Esophagus muscularis mucosa (tissue), 4 donors: ENCODE results near the gene CIRBP. TPM values are rescaled to one million over a fixed set of nuclear protein-coding genes. Genes with fewer than 3 reads are reported as not detected.

Source experiments
- DNase-seq: peaks from one replicate; pipeline ENCODE4 v3.0.0-alpha.2; 2017; ENCODE audit errors: extremely low spot score
- H3K27ac ChIP-seq, 4 donors: fragments of 200-600 bp; sonication (generic); replicated peaks in 1 of 4; 1 replicate in 3 of 4; 2 replicates in 1 of 4; pipeline ENCODE4 v1.5.1; 2016 to 2019; ENCODE audit warnings: mild to moderate bottlenecking in 1 of 4
- H3K27me3 ChIP-seq, 4 donors: fragments of 200-600 bp; sonication (generic); one replicate each; pipeline versions ENCODE4 v1.5.1 to v1.6.0; 2016 to 2019
- H3K36me3 ChIP-seq, 4 donors: fragments of 200-600 bp; sonication (generic); one replicate each; pipeline ENCODE4 v1.5.1; 2016 to 2019
- H3K4me1 ChIP-seq, 4 donors: fragments of 200-600 bp; sonication (generic); one replicate each; pipeline ENCODE4 v1.5.1; 2016 to 2019
- H3K4me3 ChIP-seq, 4 donors: fragments of 200-600 bp; sonication (generic); 1 replicate in 2 of 4; 2 replicates in 2 of 4; pipeline ENCODE4 v1.5.1; 2016 to 2019; ENCODE audit warnings: mild to moderate bottlenecking in 4 of 4, moderate library complexity in 1 of 4
- H3K9me3 ChIP-seq, 4 donors: fragments of 200-600 bp; sonication (generic); 1 replicate in 3 of 4; 2 replicates in 1 of 4; pipeline ENCODE4 v1.5.1; 2016 to 2019
- EP300 ChIP-seq: sonication (generic); formaldehyde crosslinking; IDR thresholded peaks from one replicate; pipeline ENCODE4 v1.6.1; 2017; ENCODE audit warnings: antibody characterized with exemption
- POLR2A ChIP-seq: fragments of 450-650 bp; IDR thresholded peaks from one replicate; pipeline ENCODE4 v1.6.1; 2017; ENCODE audit warnings: antibody characterized with exemption, moderate library complexity, mild to moderate bottlenecking, low read depth
- POLR2AphosphoS5 ChIP-seq, 2 donors: sonication (generic); formaldehyde crosslinking; IDR thresholded peaks; one replicate each; pipeline ENCODE4 v1.6.1; 2017; ENCODE audit warnings: antibody characterized with exemption in 2 of 2
- WGBS: methylation state at CpG from one replicate; pipeline ENCODE4 v1.1.5; 2018; 5-methylcytosine and 5-hydroxymethylcytosine counted together
- intact Hi-C: fragments of 100-400 bp; cut with DNase I; formaldehyde crosslinking; loops from one replicate; pipeline ENCODE4 v1.15.1; 2023
- total RNA-seq, 4 donors: library from RNA; depleted of rRNA; stranded (reverse); fragments of >200 nt; gene quantifications; one replicate each; pipeline versions ENCODE4 v1.1.0 to v1.2.1, GENCODE V29; 2016
- TF ChIP-seq, protein P1 (sequence below), 3 experiments: fragments of 200-600 bp in 2 of 3; fragments of 450-650 bp in 1 of 3; sonication (generic) in 2 of 3; IDR thresholded peaks; one replicate each; pipeline ENCODE4 v1.5.1; 2017 to 2019; ENCODE audit warnings: antibody characterized with exemption in 3 of 3, mild to moderate bottlenecking in 2 of 3, moderate library complexity in 1 of 3

CIRBP gene
- total RNA-seq, 4 donors from 2014 or later: 236 to 601 (median 429) TPM

DNA sequence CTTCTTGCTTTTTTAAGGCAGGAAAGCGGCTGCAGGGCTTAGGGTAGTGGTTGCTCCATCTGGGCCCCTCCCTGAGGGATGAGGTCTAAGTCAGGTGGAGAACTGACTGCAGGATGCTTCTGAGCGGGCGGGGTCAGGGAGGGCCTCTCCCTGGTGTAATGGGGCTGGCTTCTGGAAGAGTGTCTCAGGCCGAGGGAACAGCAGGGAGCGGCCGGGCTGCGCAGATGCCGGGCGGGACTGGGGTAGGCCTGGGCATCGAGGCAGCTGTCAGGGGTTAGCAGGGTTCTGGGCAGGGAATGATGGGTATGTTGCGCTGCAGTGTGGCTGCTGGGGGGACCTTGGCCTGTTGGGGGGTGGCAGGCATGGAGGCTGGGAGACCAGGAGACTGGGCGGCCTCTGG is 8.9 kb downstream of the CIRBP start:
- H3K4me1 ChIP-seq: peaks cover 31 to 53% (median 41%) of the 10 kb centered on the region in 4 donors
- peaks cover 19 to 51% (median 44%) of the 10 kb centered on the region in 4 donors for H3K36me3 ChIP-seq
- no peak overlapping the region for H3K27ac ChIP-seq
- H3K4me3 ChIP-seq: no peak overlapping the region
- no peaks in the 10 kb centered on the region for H3K9me3 ChIP-seq
- intact Hi-C loops: no loop called here
- no peak for DNase-seq
- TF ChIP-seq POLR2A: no peak
- TF ChIP-seq, protein P1, sequence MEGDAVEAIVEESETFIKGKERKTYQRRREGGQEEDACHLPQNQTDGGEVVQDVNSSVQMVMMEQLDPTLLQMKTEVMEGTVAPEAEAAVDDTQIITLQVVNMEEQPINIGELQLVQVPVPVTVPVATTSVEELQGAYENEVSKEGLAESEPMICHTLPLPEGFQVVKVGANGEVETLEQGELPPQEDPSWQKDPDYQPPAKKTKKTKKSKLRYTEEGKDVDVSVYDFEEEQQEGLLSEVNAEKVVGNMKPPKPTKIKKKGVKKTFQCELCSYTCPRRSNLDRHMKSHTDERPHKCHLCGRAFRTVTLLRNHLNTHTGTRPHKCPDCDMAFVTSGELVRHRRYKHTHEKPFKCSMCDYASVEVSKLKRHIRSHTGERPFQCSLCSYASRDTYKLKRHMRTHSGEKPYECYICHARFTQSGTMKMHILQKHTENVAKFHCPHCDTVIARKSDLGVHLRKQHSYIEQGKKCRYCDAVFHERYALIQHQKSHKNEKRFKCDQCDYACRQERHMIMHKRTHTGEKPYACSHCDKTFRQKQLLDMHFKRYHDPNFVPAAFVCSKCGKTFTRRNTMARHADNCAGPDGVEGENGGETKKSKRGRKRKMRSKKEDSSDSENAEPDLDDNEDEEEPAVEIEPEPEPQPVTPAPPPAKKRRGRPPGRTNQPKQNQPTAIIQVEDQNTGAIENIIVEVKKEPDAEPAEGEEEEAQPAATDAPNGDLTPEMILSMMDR (IDR thresholded peaks at IDR 0.05): no peak
- TF ChIP-seq POLR2AphosphoS5 (IDR thresholded peaks at IDR 0.05): no peak
- TF ChIP-seq EP300: no peak
- H3K27me3 ChIP-seq: peaks cover 0 to 5% (median 4%) of the 10 kb centered on the region in 4 donors
- WGBS: 100% methylated on average over 5 of the region's 12 CpGs

DNA sequence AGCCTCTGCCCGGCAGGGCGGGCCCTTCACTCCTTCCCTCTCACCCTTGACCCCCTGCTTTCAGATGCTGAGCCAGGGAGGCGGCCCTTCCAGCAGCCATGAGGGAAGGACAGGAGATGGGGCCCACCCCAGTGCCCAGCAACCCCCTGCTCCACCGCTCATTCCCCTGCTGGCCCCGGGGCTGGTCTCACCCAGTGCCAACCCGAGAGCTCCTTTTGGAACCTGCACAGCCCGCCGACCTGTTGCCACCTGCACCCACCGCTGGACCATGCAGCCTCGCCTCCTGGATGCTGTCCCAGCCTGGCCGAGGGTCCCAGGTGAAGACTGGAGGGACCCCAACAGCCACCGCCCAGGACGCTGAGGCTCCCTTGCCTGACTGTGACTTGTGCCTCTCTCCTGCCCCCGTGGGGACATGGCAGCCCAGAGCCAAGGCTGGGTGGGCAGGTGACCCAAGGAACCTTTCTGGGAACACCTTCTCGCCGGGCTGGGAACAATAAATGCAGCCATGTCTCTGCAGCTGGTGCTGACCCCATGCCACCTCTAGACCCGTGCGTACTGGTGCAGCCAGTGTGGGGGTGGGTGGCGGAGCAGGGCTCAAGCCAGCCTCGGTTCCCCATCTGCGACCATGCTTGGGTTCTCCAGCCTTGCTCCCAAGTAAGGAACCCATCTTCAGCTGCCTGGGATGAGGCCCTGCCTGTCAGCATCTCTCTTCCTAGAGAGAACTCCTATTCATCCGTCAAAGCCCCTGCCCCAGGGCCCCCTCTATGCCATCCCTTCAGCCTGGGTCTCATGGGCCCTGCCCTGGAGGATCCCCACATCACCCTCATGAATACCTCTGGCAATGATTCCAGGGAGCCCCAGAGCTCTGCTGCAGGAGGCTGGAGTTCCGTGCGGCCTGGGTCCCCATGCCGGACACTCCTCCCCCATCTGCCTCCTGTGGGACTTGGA is 9.9 kb downstream of the CIRBP start:
- no peak overlapping the region for H3K4me3 ChIP-seq
- WGBS: 90% methylated on average over 6 of the region's 25 CpGs
- TF ChIP-seq POLR2A: no peak
- TF ChIP-seq EP300: no peak
- TF ChIP-seq, protein P1 (IDR thresholded peaks at IDR 0.05): no peak
- TF ChIP-seq POLR2AphosphoS5 (IDR thresholded peaks at IDR 0.05): no peak
- peaks cover 0 to 14% (median 7%) of the 10 kb centered on the region in 4 donors for H3K27me3 ChIP-seq
- no peaks in the 10 kb centered on the region for H3K9me3 ChIP-seq
- no peak for DNase-seq
- intact Hi-C loops: no loop called here
- peaks cover 22 to 44% (median 31%) of the 10 kb centered on the region in 4 donors for H3K4me1 ChIP-seq
- peaks cover 10 to 42% (median 35%) of the 10 kb centered on the region in 4 donors for H3K36me3 ChIP-seq
- no peak overlapping the region for H3K27ac ChIP-seq

DNA sequence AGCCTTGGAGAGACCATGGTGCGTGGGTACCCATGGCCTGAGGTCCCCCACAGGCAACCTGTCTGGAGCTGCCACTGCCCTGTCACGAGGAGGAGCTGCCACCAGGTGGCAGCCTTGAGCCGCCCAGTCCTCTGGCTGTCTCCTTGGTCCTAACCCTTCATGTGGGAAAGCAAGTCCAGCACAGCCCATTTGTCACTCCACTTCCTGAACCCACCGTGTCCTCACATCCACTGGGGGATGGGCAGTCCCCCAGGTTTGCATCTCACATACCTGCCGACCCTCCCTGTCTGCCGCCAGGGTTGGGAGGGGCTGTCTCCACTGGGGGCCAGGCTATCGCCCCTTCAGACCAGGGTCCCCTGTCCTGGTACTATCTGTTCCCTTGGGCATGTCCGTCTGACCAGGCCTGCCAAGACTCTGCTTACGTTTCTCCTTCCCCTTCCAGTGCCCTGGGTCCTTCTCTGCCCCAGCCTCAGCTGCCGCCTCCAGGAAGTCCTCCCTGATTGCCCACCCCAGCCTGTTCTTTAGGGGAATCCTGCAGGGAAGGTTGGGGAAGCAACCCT is 10.7 kb downstream of the CIRBP start:
- peak; percentile 30 to 57 for TF ChIP-seq POLR2AphosphoS5 (IDR thresholded peaks at IDR 0.05)
- TF ChIP-seq EP300: no peak
- TF ChIP-seq, protein P1 (IDR thresholded peaks at IDR 0.05): peak; percentile 81 to 99 (median 85)
- Histone ChIP-seq H3K4me1 (peaks cover 13 to 35% (median 23%) of the 10 kb centered on the region in 4 donors), H3K4me3 (no peak overlapping the region), H3K27ac (peak overlapping the region in 1 of 4 donors; percentile 6), H3K9me3 (no peaks in the 10 kb centered on the region), H3K27me3 (peaks cover 0 to 23% (median 7%) of the 10 kb centered on the region in 4 donors), H3K36me3 (peaks cover 1 to 33% (median 26%) of the 10 kb centered on the region in 4 donors)
- WGBS: 24% methylated on average over 10 of the region's 10 CpGs
- intact Hi-C loops: loop anchor here (5.0 to 10.0 kb wide), 2 partner anchors 72 to 125 kb away; partner anchors contain the start of genes DAZAP1 and GAMT
- DNase-seq: no peak

DNA sequence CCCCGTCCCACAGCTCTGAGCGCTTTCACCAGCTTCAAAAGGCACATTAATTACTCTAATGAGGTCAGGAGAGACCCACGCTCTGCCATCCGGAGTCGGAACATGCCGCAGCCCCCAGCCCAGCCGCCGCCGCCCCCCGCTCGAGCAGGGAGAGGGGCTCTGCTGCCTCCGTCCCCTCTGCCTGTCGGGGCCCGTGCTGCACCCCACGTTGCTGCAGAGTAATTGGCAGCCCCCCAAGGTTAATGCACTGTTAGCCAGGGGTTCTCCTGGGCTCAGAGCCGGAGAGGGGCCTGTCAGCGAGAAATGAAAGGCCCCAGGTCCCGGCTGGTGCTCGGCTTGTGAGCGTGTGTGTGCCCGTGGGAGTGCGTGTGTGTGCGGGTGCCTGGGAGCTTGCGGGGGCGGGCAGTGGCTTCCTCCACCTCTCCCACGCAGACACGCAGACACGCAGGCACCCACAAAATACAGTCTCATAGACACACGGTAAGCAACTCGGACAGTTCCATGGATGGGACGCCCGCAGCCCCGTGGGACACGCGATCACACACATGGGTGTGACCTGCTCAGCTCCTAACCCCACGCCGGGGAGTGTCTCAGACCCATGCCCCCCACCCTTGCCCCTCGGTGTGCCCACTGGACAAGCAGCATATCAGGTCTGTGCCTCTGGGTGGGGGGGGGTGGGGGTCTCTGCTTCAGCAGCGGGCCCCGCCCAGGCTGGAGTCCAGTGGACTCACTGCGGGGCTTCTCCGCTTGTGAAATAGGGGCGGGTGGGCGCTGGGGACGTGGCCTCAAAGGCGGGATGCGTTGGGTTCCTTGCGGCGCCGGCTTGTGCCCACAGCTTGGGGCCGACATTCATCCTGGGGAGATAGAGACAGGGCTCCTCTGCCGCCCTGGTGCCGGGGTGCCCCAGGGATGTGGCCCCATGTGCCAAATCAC is 11.8 kb downstream of the CIRBP start:
- Histone ChIP-seq H3K4me1 (peaks cover 10 to 38% (median 23%) of the 10 kb centered on the region in 4 donors), H3K9me3 (no peaks in the 10 kb centered on the region), H3K36me3 (peaks cover 0 to 30% (median 23%) of the 10 kb centered on the region in 4 donors), H3K27ac (no peak overlapping the region), H3K27me3 (peaks cover 0 to 31% (median 12%) of the 10 kb centered on the region in 4 donors), H3K4me3 (no peak overlapping the region)
- TF ChIP-seq POLR2AphosphoS5 (IDR thresholded peaks at IDR 0.05): no peak
- TF ChIP-seq POLR2A: no peak
- TF ChIP-seq, protein P1 (IDR thresholded peaks at IDR 0.05): no peak
- TF ChIP-seq EP300: no peak
- intact Hi-C loops: loop anchor here (5.0 to 10.0 kb wide), 2 partner anchors 71 to 124 kb away; partner anchors contain the start of genes DAZAP1 and GAMT
- WGBS: 69% methylated on average over 20 of the region's 53 CpGs
- no peak for DNase-seq
